HG03108 (cell line): ENCODE data around the gene RAB5A.
"Not testable (repeated sequence)": the region's sequence is repeated elsewhere in the genome, so short reads cannot be mapped to it uniquely, and the experiment has no call there.

Experiments
- ATAC-seq: cut with Tn5 transposase; IDR thresholded peaks from one replicate; pipeline ENCODE4 v1.9.1; 2021; ENCODE audit warnings: moderate library complexity; ENCODE audit not compliant: unreplicated experiment

The RAB5A gene

DNA sequence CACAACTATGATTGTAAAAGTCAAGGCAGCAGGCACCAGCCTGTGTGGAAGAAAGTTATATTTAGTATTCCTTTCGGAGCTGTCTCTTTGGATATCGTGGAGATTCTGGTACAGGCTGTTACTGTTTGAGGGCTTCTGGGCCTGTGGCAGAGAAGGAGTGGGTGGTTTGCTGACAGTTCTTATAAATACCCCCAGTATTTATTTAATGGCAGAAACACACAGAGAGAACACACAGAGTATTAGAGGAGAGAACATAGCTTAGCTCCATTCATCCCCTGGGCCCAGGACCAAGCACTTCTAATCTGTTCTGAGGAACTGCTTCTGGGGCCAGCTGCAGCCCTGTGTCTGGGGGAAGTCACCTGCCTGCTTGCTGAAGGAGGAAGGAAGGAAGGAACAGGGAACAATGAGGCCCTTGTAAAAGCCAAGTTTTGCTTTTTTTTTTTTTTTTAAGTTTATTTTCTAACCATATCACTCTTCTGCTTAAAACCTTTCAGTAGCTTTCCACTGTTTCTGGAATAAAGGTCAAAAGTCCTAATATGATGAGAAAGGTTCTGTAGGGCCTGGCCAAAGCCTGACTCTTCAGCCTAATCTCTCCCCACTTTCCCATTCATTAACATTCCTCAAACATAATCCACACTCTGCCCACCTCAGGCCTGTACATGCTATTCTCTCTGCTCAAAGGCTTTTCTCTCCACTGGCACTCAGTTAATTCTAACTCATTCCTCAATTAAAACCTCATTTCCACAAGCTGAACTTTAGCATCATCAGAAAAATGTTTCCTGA, 76.9 kb downstream of the RAB5A start:
- no peak for ATAC-seq

DNA sequence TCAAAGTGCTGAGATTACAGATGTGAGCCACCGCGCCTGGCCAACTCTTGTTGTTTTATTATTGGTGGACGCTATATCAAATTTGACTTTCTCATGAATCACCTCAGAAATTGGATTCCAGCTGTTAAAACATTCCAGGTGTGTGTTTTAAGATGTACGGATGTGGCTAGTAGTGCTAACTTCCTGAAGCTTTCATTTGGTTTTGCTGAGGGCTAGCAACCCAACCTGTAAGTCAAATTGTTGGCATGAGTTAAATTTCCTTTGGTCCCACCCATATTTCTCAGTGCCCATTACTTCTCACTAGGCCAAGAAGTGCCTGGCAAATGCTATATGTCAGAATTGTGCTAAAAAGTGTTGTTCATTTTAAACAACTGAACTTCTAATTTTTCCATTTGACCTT, 80.2 kb downstream of the RAB5A start:
- no peak for ATAC-seq

- no peak for ATAC-seq
Observed at GRCh38 chr3:20028905-20029331, 82.0 kb downstream of the RAB5A start.

DNA sequence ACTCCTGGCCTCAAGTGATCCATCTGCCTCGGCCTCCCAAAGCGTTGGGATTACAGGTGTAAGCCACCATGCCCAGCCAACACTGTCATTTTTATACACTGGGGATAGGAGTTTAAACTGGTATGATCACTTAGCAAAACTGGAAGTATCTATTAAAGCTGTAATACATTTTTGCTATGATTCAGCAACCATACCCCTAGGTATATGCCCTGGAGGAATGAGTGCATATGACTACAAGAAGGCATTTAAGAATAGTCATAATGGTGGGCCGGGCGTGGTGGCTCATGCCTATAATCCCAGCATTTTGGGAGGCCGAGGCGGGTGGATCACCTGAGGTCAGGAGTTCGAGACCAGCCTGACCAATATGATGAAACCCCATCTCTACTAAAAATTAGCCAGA, 85.0 kb downstream of the RAB5A start:
- not testable (repeated sequence) for ATAC-seq
